GM21528 (cell line): Measurements from ENCODE around the gene CFAP20.
"Not testable (repeated sequence)": the region's sequence is repeated elsewhere in the genome, so short reads cannot be mapped to it uniquely, and the experiment has no call there.

Source experiments
- ATAC-seq: cut with Tn5 transposase; IDR thresholded peaks from one replicate; pipeline ENCODE4 v1.9.1; 2021; ENCODE audit warnings: mild to moderate bottlenecking, moderate library complexity; ENCODE audit not compliant: unreplicated experiment, low FRiP score

The CFAP20 gene

DNA sequence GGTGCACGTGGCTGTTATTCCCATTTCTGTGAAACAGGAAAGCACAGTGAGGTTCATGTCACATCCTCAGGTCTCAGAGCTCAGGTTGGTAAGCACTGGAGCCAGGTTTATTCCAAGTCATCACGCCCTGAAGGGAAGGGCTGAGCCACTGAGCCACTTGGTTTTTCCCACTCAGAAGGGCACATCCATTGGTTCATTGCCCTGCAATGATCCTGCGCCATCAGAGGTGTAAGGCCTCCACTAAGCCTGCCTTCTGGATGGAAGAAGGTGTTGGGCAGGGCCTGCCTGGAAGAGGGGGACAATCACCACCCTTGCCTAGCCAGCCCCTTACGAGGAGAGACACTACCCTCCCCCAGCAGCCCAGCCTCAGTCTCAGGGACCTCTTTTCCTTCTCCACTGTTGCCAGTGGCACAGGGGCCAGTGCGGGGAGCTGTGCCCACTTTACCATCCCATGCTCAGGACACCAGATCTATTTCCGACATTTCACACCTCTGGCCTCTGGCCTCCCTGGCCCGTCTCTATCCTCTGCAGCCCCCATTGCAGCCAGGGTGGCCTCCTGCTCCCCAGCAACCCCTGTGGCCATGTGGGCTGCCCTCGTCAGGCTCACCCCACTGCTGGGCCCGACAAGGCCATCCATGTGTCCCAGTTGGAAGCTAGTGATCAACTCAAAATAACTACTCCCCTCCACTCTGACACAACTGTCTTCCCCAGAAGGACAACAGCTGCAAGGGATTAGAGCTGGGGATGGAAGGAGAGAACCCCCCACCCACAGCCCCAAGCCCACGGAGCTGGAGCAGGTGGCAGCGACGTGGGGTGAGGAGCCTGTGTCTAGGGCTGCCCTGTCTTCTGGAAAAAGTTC, 29.9 kb downstream of the CFAP20 start:
- no peak for ATAC-seq

DNA sequence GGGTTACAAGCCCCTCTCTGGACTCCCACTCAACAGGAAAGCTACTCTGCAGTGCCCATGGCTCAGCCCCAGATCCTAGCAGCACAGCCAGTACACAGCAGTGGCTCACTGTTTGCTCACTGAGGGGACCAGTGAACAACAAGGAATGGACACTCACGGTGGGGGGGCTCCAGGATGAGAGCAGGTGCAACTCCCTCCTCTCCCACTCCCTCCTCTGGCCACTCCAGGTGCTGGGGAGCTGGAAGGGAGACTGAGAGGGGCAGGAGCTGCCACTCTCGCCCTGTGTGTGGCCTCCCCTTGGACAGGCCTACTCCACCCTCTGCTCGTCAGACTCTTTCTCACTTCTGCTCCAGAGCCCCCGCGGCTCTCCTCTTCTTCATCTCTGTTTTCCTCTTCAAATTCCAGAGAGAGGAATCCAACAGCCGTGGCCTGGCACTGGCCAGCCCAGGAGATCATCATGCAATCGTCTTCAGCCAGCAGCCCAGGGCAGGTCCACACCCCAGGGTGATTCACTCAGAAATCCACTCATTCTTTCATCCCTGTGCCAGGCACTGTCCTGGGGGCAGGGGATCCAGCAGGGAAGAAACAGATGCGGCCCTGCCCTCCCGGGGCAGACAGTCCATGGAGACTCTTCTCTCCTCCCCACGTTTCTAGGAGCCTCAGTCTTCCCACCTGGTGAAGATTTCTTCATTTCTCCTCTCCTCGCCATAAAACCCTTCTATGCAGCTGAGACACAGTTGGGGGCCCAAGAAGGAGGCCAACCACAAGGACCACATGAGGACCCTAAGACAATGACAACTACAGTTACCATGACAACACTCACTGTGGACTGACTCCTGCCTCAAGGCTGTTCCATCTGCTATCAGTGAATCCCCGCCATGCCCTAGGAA, 30.7 kb downstream of the CFAP20 start:
- no peak for ATAC-seq

DNA sequence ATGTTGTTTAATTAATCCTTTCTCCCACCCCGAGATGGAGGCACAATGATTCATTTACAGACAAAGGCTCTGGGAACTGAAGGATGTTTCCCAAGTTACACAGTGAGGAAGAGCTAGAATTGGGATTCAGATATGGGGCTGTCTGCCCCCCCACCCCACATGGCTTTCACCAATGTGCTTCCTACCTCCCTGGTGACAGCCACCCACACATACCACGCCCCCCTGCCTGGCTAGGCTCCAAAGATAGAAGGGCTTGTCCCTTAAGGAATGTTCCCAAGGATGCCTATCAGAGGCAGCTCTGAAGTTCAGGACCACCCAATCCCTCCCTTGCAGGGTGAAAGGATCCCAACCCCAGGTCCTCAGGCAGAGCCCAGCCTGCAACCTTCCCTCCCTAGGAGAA, 32.9 kb downstream of the CFAP20 start:
- ATAC-seq = no peak

DNA sequence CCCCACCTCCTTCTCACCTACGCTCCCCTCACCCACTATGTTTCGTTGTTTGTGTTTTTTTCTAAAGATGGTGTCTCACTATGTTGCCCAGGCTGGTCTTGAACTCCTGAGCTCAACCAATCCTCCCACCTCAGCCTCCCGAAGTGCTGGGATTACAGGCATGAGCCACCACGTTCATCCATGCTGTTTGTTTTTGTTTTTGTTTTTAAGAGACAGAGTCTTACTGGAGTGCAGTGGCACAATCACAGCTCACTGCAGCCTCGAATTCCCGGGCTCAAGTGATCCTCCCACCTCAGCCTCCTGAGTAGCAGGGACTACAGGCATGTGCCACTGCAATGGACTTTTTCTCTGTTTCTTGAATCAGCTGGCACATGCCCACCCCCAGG, 33.6 kb downstream of the CFAP20 start:
- ATAC-seq = not testable (repeated sequence)

DNA sequence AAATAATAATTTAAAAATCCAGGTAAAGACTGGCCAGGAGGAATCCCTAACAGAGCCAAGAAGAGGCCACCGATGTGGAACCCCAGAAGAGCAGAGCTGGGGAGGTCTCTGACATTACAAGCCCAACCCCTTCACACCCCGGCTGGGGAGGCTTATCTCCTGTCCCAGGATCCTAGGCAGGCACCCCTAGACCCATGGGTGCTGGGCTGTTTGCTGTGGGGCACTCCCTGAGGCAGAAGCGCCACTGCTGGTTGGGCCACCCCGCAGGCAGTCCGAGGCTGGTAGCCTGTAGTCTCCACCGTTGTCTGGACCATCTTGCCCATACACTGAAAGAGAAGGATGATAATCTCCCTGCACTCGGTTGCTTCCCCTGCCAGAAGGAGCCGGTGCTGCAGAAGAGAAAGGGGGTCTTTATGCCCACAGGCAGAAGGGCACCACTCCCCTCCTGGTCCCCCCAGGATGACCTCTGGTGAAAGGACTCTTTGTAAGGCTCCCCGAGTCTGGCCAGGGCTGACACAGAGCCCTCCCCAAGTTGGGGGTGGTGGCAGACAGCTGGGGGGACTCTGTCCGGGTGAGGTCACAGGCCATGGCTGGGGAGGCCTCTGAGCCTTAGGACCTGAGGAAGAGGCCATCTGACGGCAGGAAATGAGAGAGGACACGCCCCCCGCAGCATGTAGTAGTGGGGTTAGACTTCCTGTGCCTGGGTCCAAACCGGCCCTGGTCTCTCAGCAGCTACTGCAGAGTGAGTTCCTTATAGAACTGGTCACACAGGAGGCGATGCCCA, 34.2 kb downstream of the CFAP20 start:
- no peak for ATAC-seq

DNA sequence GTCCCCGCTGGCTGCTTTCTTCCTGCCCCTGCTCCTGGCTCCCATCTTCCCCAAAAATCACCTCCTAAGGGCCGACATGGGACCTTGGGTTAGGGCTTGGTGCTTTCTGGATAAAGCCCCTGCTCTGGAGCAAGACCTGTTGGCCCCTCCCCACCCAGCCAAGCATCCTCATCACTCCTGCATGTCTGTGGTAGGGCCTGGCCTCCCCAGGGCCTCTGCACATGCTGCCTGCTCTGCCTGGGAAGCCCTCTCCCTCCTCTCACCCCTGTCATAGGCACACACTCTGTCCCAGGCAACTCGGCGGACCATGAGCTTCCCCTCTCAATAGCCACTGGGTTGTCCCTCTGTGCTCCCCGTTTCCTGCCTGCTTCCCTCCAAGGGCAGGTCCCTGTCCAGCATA, 35.2 kb downstream of the CFAP20 start:
- ATAC-seq = no peak

DNA sequence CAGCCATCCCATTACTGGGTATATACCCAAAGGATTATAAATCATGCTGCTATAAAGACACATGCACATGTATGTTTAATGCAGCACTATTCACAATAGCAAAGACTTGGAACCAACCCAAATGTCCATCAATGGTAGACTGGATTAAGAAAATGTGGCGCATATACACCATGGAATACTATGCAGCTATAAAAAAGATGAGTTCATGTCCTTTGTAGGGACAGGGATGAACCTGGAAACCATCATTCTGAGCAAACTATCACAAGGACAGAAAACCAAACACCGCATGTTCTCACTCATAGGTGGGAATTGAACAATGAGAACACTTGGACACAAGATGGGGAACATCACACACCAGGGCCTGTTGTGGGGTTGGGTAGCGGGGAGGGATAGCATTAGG, 38.8 kb downstream of the CFAP20 start:
- not testable (repeated sequence) for ATAC-seq

DNA sequence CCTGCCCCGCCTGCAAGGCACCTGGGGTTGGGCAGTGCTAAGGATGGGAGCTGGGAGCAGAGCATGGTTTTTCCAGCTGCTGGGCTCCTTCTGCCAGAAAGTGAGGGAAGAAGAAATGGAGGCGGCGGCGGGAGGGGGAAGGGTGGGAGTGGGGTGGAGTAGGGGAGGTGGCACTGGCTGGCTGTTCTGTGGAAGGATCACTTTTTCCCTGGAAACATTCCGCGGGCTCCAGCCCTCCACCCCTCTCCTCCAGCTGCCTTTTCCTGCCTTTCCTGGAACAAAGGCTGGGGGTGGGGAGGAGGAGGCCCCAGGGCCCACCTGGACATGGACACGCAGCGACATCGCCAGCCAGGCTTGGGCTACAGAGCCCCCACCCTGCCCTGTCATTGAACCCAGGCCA, 41.1 kb downstream of the CFAP20 start:
- ATAC-seq = no peak

DNA sequence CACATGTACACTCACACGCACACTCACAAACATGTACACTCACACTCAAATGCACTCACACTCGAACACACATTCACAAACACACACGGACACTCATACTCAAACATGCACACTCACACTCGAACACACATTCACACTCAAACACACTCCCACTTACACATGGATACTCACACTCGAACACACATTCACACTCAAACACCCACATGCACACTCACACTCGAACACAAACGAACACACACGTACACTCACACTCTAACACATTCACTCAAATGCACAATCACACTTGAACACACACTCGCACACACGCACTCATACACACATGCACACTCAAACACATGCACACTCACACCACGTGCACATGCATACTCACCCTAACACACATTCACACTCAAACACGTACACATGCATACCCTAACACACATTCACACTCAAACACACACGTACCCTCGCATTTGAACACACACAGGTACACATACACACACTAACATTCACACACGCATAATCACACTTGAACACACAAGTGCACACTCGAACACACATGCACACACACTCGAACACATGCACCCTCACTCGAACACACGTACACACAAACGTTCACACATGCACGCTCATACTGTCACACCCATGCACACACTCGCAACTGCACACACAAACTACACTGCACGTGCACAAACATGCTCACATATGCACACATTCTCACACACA, 41.8 kb downstream of the CFAP20 start:
- ATAC-seq = no peak

DNA sequence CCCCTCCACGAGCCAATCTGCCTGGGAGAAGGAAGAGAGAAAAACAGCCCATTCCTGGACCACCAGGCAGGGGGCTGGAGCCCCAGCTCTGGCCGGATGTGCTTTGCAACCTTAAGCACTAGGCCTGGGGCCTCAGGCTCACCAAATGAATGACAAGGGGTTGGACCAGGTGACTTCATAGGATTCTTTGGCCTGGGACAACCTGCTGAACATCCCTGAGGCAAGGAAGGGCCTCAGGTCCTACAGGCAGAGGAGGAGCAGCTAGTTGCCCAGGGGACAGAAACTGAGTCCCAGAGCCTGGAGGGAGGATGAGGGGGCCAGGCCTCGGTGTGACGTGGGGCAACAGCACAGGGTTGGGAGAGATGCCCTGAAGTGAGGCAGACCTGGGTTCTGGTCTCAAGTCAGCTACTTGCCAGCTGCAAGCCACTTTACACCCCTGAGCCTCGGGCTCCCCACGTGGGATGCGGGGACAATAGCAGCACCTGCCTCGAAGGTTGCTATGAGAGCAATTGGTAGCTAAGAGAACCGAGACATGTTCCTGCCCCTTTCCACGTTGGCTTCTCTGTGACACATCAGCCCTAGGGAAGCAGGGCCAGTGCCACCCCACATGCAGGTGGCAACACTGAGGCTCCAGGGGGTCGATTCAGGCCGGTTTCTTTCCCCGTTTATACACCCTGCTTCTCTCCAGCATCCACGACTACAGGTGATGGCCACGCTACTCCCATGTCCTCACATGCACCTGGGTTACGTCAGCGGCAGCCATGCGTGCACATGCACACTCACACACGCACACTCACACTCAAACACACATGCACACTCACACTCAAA, 42.6 kb downstream of the CFAP20 start:
- ATAC-seq = no peak

DNA sequence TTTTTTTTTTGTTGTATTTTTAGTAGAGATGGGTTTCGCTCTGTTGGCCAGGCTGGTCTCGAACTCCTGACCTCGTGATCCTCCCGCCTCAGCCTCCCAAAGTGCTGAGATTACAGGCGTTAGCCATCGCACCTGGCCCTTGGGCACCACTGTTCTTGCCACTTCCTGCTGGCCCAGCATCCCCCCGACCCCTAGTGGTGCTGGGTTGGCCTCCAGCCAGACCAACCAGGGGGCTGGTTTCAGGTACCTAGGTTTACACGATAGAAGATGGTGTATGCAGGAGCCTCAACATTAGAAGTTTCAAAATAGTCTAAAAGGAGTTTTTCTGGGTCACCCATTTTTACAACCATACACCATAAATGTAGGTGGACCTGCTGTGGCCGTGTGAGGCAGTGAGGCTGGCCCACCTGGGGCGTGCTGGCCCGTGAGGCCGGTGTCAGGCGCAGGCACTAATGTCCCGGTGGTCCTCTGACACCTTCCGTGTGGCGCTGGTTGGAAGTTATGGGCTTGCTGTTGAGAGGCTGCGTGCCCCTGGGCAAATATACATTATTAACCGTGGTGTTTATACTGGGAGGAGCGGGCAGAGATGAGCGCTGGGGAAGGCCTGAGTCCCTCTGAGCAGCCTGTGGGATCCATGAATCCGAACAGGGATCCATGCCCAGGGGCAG, 43.5 kb downstream of the CFAP20 start:
- ATAC-seq = no peak

DNA sequence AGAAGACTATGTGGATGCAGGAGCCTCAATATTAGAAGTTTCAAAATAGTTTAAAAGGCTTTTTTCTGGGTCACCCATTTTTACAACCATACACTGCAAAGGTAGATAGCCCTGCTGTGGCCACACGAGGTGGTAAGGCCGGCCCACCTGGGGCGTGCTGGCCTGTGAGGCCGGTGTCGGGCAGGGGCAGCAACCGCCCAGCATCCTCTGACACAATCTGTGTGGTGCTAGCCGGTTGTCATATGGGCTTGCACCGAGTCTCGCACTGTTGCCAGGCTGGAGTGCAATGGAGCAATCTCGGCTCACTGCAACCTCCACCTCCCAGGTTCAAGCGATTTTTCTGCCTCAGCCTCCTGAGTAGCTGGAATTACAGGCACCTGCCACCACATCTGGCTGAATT, 44.0 kb downstream of the CFAP20 start:
- no peak for ATAC-seq

DNA sequence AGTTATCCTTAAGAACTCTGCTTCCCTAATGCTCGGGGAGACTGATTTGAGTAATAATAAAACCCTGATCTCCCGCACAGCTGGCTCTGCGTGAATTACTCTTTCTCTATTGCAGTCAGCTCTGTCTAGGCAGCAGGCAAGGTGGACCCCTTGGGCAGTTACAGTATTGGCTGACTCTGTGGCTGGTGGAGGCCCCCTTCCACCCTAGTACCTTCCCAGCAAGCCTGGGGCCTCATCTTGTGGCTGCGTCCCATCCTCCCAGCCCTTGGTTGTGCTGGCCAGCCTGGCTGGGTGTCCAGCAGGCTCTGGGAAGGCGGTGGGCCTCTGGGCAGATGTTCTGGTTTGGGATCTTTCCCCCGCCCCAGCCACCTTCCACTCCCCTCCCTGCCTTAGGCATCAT, 44.5 kb downstream of the CFAP20 start:
- ATAC-seq = no peak

DNA sequence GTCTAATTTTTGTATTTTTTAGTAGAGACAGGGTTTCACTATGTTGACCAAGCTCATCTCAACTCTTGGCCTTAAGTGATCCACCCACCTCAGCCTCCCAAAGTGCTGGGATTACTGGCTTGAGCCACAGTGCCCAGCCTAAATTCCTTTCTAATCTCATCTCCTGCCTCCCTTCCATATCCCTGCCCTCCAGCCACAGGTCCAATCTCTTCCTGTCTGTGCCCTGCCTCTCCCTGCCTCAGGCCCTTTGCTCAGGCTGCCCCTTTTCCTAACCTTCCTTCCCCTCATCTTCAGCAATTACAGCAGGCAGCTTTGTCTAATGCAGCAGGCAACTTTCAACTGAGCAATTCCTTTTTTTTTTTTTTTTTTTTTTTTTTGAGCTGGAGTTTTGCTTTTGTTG, 46.8 kb downstream of the CFAP20 start:
- no peak for ATAC-seq

DNA sequence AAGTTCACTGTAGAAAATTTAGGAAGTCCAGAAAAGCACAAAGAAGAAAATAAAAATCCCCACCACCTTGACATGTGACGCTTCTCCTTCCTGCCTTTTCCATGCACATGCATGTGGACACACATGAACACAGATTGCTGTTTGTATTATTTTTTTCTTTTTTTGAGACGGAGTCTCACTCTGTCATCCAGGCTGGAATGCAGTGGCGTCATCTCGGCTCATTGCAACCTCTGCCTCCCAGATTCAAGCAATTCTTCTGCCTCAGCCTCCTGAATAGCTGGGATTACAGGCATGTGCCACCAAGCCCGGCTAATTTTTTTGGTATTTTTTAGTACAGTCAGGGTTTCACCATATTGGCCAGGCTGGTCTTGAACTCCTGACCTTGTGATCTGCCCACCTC, 48.5 kb downstream of the CFAP20 start:
- ATAC-seq = not testable (repeated sequence)

DNA sequence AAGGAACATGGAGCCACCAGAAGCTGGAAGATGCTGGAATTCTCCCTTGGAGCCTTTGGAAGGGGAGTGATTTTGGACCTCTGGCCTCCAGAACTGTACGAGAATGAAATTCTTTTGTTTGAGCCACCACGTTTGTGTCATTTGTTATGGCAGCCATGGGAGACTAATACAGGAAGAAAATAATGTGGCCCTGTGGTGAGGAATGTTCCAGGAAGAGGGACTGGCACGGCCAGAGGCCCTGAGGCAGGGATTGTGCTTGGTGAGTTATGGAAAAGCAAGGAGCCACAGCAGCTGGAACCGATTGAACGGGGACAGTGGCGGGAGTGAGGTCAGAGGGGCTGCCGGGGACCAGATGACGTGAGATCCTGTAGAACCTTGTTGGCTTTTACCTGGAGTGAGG, 51.4 kb downstream of the CFAP20 start:
- no peak for ATAC-seq

DNA sequence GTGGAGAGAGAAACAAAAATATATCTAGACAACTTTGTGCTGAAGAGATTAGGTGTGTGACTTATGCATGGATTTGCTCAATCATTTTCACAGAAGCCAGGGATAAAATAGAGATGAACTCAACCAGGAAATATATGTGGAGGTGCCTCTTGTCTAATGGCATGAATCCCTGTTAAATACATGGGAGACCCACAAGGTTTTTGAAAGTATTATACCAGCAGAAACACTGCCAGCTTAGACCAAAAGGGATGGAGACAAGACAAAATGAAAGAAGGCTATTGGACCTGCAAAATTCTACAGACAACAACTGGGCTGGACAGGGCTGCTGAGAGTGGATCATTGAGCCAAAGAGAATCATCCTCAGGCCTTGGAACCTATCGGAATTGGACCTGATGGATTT, 52.7 kb downstream of the CFAP20 start:
- no peak for ATAC-seq

DNA sequence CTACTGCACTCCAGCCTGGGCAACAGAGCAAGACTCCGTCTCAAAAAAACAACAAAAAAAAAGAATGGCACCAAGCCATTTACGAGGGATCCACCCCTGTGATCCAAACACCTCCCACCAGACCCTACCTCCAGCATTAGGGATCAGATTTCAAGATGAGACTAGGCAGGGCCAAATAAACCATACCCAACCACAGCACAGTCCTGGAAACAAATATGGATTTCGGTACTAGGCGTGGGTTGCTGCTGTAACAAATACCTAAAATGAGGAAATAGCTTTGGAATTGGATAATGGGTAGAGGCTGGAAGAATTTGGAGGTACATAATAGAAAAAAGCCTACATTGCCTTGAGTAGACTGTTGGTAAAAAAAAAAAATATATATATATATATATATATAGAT, 54.5 kb downstream of the CFAP20 start:
- no peak for ATAC-seq

DNA sequence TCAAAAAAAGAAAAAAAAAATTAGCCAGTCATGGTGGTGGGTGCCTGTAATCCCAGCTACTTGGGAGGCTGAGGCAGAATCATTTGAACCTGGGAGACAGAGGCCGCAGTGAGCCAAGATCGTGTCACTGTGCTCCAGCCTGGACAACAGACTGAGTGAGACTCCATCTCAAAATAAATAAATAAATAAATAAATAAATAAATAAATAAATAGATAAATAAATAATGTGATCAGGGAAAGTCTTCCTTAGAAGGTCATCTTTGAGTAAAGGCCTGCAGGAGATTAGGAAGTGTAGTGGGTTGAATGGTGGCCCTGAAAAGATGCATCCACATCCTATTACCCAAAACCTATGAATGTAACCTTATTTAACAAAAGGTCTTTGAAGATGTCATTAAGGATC, 56.1 kb downstream of the CFAP20 start:
- not testable (repeated sequence) for ATAC-seq
